Ishikawa (cell line): ENCODE data around the gene ADAM10.

Experiments
- FOXM1 ChIP-seq: IDR thresholded peaks from 2 replicates; pipeline ENCODE4 v1.6.1; 2012; ENCODE audit warnings: low read depth, borderline replicate concordance
- MAX ChIP-seq: IDR thresholded peaks from 2 replicates; pipeline ENCODE4 v1.6.1; 2012
- REST ChIP-seq: IDR thresholded peaks from 2 replicates; pipeline ENCODE4 v1.6.1; 2012; ENCODE audit warnings: low read depth, mild to moderate bottlenecking
- TAF1 ChIP-seq: IDR thresholded peaks from 2 replicates; pipeline ENCODE4 v1.6.1; 2012; ENCODE audit warnings: low read depth, mild to moderate bottlenecking
- USF1 ChIP-seq: IDR thresholded peaks from 2 replicates; pipeline ENCODE4 v1.6.1; 2012
- YY1 ChIP-seq: IDR thresholded peaks from 2 replicates; pipeline ENCODE4 v1.6.1; 2012; ENCODE audit warnings: low read depth
- ZBTB7A ChIP-seq: IDR thresholded peaks from 2 replicates; pipeline ENCODE4 v1.6.1; 2012; ENCODE audit warnings: low read depth

- no peak for TF ChIP-seq ZBTB7A
- TF ChIP-seq TAF1: no peak
- TF ChIP-seq YY1: no peak
- no peak for TF ChIP-seq MAX
- TF ChIP-seq FOXM1: no peak
- TF ChIP-seq REST: no peak
- TF ChIP-seq USF1: no peak
Observed at GRCh38 chr15:58705105-58705504, 44.4 kb downstream of the ADAM10 start.
